ENCODE data around the gene PTPRE.

The PTPRE gene

DNA sequence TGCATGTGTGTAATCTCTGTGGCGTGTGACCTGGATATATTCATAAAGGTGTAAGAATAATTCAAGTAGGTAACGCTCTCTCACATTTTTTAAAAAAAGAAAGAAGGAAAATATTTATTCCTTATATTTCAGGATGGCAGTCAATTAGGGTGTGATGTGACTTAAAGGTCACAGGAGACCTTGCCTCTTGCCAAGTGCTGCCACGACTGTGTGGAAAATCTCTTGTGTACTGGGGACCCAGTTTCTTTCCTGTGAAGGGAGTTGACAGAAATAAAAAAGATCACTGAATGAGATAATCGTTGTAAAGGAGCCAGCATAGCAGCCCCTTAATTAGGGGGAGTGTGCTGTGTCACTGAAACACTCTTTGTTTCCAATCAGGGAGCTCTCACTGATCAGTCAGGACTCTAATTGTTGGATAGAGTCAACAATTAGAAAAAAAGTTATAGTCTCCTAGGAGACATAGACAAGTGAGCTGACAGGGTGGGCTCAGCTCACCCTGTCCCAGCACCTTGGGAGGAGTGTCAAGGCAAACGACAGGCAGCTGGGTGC is 31.1 kb downstream of the PTPRE start:
- H3K4me2 ChIP-seq (ENCODE audit: low read depth, low read length, poor library complexity, severe bottlenecking), result no peak overlapping the region
- H3K9me3 ChIP-seq (ENCODE audit: insufficient read depth, low read depth, low read length), result no peaks in the 10 kb centered on the region
- no peaks in the 10 kb centered on the region for H3F3A ChIP-seq (ENCODE audit: low read depth)
- H3K9ac ChIP-seq (ENCODE audit: low read depth, low read length, poor library complexity, severe bottlenecking), result no peak overlapping the region
- H3K79me2 ChIP-seq (ENCODE audit: insufficient read depth, low read length), result no peaks in the 10 kb centered on the region
- no peaks in the 10 kb centered on the region for H4K20me1 ChIP-seq (ENCODE audit: insufficient read depth, low read length, poor library complexity, severe bottlenecking)
- H3K9me2 ChIP-seq (replicated peaks; ENCODE audit: low read depth, low read length), result no peaks in the 10 kb centered on the region
- no peak overlapping the region for H2AFZ ChIP-seq (ENCODE audit: low read length)
- no peak overlapping the region for H3K4me3 ChIP-seq (ENCODE audit: low read length, poor library complexity, severe bottlenecking)
- H3K27me3 ChIP-seq (ENCODE audit: insufficient read depth, low read length, poor library complexity, severe bottlenecking), result no peaks in the 10 kb centered on the region
- TF ChIP-seq CTCF (conservative IDR thresholded peaks at IDR 0.05; ENCODE audit: low read length), result no peak
- TF ChIP-seq EZH2phosphoT487 (IDR thresholded peaks at IDR 0.05; ENCODE audit: borderline replicate concordance), result no peak
- no peaks in the 10 kb centered on the region for H3K36me3 ChIP-seq (ENCODE audit: insufficient read depth, low read length)
- no peaks in the 10 kb centered on the region for H3K4me1 ChIP-seq (ENCODE audit: insufficient read depth, low read length, poor library complexity, severe bottlenecking)

DNA sequence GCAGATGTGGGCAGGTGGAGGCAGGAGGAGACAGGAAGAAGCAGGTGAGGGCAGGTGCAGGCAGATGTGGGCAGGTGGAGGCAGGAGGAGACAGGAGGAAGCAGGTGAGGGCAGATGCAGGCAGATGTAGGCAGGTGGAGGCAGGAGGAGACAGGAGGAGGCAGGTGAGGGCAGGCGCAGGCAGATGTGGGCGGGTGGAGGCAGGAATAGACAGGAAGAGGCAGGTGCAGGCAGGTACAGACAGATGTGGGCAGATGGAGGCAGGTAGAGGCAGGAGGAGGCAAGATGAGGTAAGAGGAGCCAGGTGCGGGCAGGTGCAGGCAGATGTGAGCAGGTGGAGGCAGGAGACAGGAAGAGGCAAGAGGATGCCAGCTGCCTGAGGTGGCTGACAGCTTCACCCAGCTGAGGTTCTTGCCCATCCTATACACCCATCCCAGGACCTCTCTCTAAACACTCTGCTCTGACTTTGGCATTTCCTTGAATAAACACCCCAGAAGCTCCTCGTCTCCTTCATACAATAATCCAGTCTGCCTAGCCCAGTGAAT is 33.0 kb downstream of the PTPRE start:
- Histone ChIP-seq H3K27me3 (ENCODE audit: insufficient read depth, low read length, poor library complexity, severe bottlenecking) (no peaks in the 10 kb centered on the region), H4K20me1 (ENCODE audit: insufficient read depth, low read length, poor library complexity, severe bottlenecking) (no peaks in the 10 kb centered on the region), H3K9me3 (ENCODE audit: insufficient read depth, low read depth, low read length) (no peaks in the 10 kb centered on the region), H3F3A (ENCODE audit: low read depth) (no peaks in the 10 kb centered on the region), H3K9ac (ENCODE audit: low read depth, low read length, poor library complexity, severe bottlenecking) (no peak overlapping the region), H3K4me3 (ENCODE audit: low read length, poor library complexity, severe bottlenecking) (no peak overlapping the region), H3K79me2 (ENCODE audit: insufficient read depth, low read length) (no peaks in the 10 kb centered on the region), H3K4me2 (ENCODE audit: low read depth, low read length, poor library complexity, severe bottlenecking) (no peak overlapping the region), H3K9me2 (replicated peaks; ENCODE audit: low read depth, low read length) (no peaks in the 10 kb centered on the region), H3K4me1 (ENCODE audit: insufficient read depth, low read length, poor library complexity, severe bottlenecking) (peaks cover 1% of the 10 kb centered on the region), H2AFZ (ENCODE audit: low read length) (no peak overlapping the region), H3K36me3 (ENCODE audit: insufficient read depth, low read length) (no peaks in the 10 kb centered on the region)
- TF ChIP-seq CTCF (conservative IDR thresholded peaks at IDR 0.05; ENCODE audit: low read length) (no peak), EZH2phosphoT487 (IDR thresholded peaks at IDR 0.05; ENCODE audit: borderline replicate concordance) (no peak)

DNA sequence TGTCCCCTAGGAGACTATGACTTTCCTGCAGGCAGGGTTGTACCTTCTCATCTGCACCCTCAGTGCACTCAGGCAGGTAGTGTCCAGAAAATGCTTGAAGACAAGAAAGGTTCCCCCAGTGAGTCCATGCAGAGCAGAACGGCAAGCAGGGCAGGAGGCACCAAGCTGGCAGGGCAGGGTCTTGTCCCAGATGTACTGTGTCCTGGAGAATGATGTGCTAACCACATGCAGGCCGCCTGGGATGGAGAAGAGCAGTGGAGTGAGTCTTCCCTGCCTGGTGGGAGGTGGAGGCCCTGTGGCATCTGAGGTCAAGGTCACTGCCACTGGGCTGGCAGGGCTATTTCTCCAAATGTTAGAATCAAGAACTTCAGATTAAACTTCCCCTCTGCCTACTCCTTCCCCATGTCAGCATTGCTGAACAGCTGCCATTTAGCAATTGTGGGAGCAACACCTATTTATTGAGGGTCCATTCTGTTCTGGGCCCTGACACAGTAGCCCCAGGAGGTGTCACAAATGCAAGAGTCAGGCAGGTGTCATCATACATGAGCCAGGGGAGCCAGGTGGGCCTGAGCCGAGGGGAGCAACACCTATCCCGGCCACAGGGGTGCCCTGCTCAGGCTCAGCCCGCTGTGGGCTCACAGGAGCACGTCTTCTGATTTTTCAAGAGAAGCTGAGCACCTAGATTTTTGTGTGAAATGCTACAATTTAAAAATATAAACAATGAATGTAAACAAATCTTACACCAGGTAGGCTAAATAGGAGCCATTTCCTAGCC is 34.1 kb downstream of the PTPRE start:
- no peak overlapping the region for H3K9ac ChIP-seq (ENCODE audit: low read depth, low read length, poor library complexity, severe bottlenecking)
- no peak for TF ChIP-seq CTCF (conservative IDR thresholded peaks at IDR 0.05; ENCODE audit: low read length)
- no peak for TF ChIP-seq EZH2phosphoT487 (IDR thresholded peaks at IDR 0.05; ENCODE audit: borderline replicate concordance)
- no peaks in the 10 kb centered on the region for H3K9me3 ChIP-seq (ENCODE audit: insufficient read depth, low read depth, low read length)
- H2AFZ ChIP-seq (ENCODE audit: low read length), result no peak overlapping the region
- H3K36me3 ChIP-seq (ENCODE audit: insufficient read depth, low read length), result no peaks in the 10 kb centered on the region
- H3K79me2 ChIP-seq (ENCODE audit: insufficient read depth, low read length), result no peaks in the 10 kb centered on the region
- H3K4me2 ChIP-seq (ENCODE audit: low read depth, low read length, poor library complexity, severe bottlenecking), result no peak overlapping the region
- no peak overlapping the region for H3K4me3 ChIP-seq (ENCODE audit: low read length, poor library complexity, severe bottlenecking)
- no peaks in the 10 kb centered on the region for H3K27me3 ChIP-seq (ENCODE audit: insufficient read depth, low read length, poor library complexity, severe bottlenecking)
- no peaks in the 10 kb centered on the region for H4K20me1 ChIP-seq (ENCODE audit: insufficient read depth, low read length, poor library complexity, severe bottlenecking)
- no peaks in the 10 kb centered on the region for H3K9me2 ChIP-seq (replicated peaks; ENCODE audit: low read depth, low read length)
- H3K4me1 ChIP-seq (ENCODE audit: insufficient read depth, low read length, poor library complexity, severe bottlenecking), result peaks cover 13% of the 10 kb centered on the region
- no peaks in the 10 kb centered on the region for H3F3A ChIP-seq (ENCODE audit: low read depth)

All from Loucy (cell line).